CD4-positive, alpha-beta T cell (primary cell): ENCODE results near the gene LHFPL3. TPM values are rescaled to one million over a fixed set of nuclear protein-coding genes. Genes with fewer than 3 reads are reported as not detected.

Source experiments
- ATAC-seq: fragments of 200-7000 bp; cut with Tn5 transposase; one replicate; pipeline ENCODE4 v1.10.0; 2022; ENCODE audit warnings: mild to moderate bottlenecking; ENCODE audit not compliant: poor library complexity
- CTCF ChIA-PET: fragments of 350-600 bp; sonication (Branson Sonifier 250); formaldehyde crosslinking; loops from one replicate; lab custom pipeline; 2021; ENCODE audit warnings: antibody characterized with exemption, inconsistent platforms; lab: Charles Lee
- POLR2A ChIA-PET: fragments of 350-600 bp; sonication (Branson Sonifier 250); formaldehyde crosslinking; loops from one replicate; lab custom pipeline; 2021; ENCODE audit warnings: antibody characterized with exemption, inconsistent platforms; lab: Charles Lee
- DNase-seq, 14 experiments: peaks; one replicate each; pipeline ENCODE4 v3.0.0-alpha.2; 2013 to 2020; ENCODE audit warnings: mixed read lengths in 2 of 14
- H3K27ac ChIP-seq, 2 donors: one replicate each; pipeline versions ENCODE4 v1.5.1 to v1.7.0; 2013; ENCODE audit warnings: low read length in 2 of 2, low read depth in 1 of 2, mild to moderate bottlenecking in 1 of 2
- H3K27me3 ChIP-seq, 2 experiments: 1 replicate in 1 of 2; 2 replicates in 1 of 2; pipeline versions ENCODE4 v1.6.1 to v1.7.0; 2013; ENCODE audit warnings: low read length in 2 of 2, control low read depth in 1 of 2, mild to moderate bottlenecking in 1 of 2, moderate library complexity in 1 of 2; ENCODE audit not compliant: insufficient read depth in 2 of 2, control insufficient read depth in 1 of 2
- H3K36me3 ChIP-seq: one replicate; pipeline ENCODE4 v1.6.1; 2013; ENCODE audit warnings: low read length, control low read depth; ENCODE audit not compliant: insufficient read depth
- H3K4me1 ChIP-seq: one replicate; pipeline ENCODE4 v1.6.1; 2013; ENCODE audit warnings: low read length, control low read depth; ENCODE audit not compliant: insufficient read depth
- H3K4me3 ChIP-seq: one replicate; pipeline ENCODE4 v1.5.1; 2013; ENCODE audit warnings: mild to moderate bottlenecking, low read length, moderate library complexity
- H3K9me3 ChIP-seq, 2 experiments: 1 replicate in 1 of 2; 2 replicates in 1 of 2; pipeline versions ENCODE4 v1.6.1 to v1.7.0; 2013; ENCODE audit warnings: low read length in 2 of 2, mild to moderate bottlenecking in 2 of 2, control low read depth in 1 of 2, moderate library complexity in 1 of 2; ENCODE audit not compliant: control insufficient read depth in 1 of 2, insufficient read depth in 1 of 2
- H3K27ac Mint-ChIP-seq: one replicate; pipeline ENCODE4 v1.8.0; 2020; ENCODE audit warnings: mixed read lengths
- H3K27me3 Mint-ChIP-seq: one replicate; pipeline ENCODE4 v1.8.0; 2021; ENCODE audit warnings: mixed read lengths
- H3K36me3 Mint-ChIP-seq: one replicate; pipeline ENCODE4 v1.8.0; 2021; ENCODE audit warnings: low read depth, mixed read lengths
- H3K4me1 Mint-ChIP-seq: one replicate; pipeline ENCODE4 v1.8.0; 2021; ENCODE audit warnings: low read depth, mixed read lengths
- H3K4me3 Mint-ChIP-seq: one replicate; pipeline ENCODE4 v1.8.0; 2020; ENCODE audit warnings: mild to moderate bottlenecking, mixed read lengths
- H3K9me3 Mint-ChIP-seq: one replicate; pipeline ENCODE4 v1.8.0; 2020; ENCODE audit warnings: mixed read lengths
- intact Hi-C, 2 experiments: fragments of 100-400 bp; cut with DNase I in 1 of 2; cut with micrococcal nuclease in 1 of 2; formaldehyde crosslinking; loops; one replicate each; pipeline versions ENCODE4 v1.15.1 to v1.9.0; 2023 to 2025; cut with DNase I, micrococcal nuclease
- total RNA-seq, 174 experiments: library from RNA in 2 of 174; stranded (reverse) in 2 of 174; gene quantifications; one replicate each; pipeline ENCODE4 v1.2.3 and lab custom pipeline; 2021 to 2026
- TF ChIP-seq, protein P1 (sequence below): fragments of 200-600 bp; IDR thresholded peaks from one replicate; pipeline ENCODE4 v1.8.0; 2022; ENCODE audit warnings: antibody characterized with exemption, mild to moderate bottlenecking

The LHFPL3 gene
- total RNA-seq, 2 experiments from 2014 or later: not detected

DNA sequence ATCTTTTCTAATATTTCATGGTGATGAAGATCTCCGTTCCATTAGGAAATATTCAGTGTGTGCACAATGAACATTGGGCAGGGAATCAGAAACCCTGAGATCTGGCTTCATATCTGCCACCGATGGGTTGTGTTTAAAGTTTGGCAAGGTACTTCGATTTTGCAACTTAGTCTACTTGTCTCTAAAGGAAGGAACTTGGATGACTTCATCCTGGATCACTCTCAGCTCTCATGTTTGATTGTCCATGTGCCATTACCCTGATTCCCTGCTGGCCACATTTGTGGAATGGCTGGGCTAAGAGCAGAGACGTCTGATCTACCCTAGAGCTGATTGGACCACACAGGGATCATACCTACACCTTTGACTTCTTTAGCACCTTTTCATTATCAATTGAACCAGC is 508.6 kb downstream of the LHFPL3 start:
- POLR2A ChIA-PET: no interaction called here
- H3K27me3 ChIP-seq: peaks cover 3 to 25% of the 10 kb centered on the region in 2 experiments
- intact Hi-C loops: no loop called here

DNA sequence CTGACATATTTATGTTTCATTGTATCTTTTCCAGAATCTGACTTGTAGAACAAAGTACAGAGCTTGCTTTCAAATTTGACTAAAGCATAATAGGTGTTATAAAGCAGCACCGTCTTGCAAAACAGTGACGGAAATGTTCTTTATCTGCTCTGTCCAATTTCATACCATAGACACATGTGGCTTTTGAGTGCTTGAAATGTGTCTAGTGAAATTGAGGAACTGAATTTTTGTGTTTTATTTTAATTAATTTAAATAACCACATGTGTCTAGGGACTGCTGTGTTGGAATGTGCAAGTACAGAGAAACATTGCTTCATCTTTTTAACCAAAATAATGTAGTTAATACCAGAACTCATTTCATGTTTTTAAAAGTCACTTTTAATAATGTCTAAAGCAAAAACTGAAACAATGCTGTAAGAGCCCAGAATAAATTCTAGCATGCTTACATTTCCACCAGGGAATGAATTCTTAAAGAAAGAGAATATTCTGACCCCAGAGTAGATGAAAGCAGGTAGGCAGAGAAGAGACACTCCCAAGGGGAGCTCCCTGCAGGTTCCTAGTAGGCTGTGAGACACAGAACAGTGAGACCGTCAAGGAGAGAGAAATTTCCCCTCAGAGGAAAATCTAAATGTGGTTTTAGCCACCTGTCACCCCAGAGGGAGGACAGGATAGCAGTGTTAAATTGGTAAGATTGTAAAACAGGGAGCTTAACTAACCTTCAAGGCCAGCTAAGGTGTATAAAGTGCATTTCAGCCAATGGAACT is 510.3 kb downstream of the LHFPL3 start:
- ATAC-seq: no peak
- H3K27me3 Mint-ChIP-seq: peaks cover 57% of the 10 kb centered on the region
- H3K4me3 Mint-ChIP-seq: no peak overlapping the region
- POLR2A ChIA-PET: interaction anchor here (0.7 kb wide), 1 partner anchor 1871 kb away, joined by 3 read pairs; no protein-coding TSS in a partner anchor
- CTCF ChIA-PET: no interaction called here
- H3K4me1 Mint-ChIP-seq: no peaks in the 10 kb centered on the region
- H3K4me1 ChIP-seq: no peaks in the 10 kb centered on the region
- no peak overlapping the region for H3K27ac Mint-ChIP-seq
- H3K9me3 ChIP-seq: no peaks in the 10 kb centered on the region
- H3K36me3 ChIP-seq: no peaks in the 10 kb centered on the region
- H3K36me3 Mint-ChIP-seq: no peaks in the 10 kb centered on the region
- H3K4me3 ChIP-seq: no peak overlapping the region
- H3K9me3 Mint-ChIP-seq: no peaks in the 10 kb centered on the region
- TF ChIP-seq, protein P1, sequence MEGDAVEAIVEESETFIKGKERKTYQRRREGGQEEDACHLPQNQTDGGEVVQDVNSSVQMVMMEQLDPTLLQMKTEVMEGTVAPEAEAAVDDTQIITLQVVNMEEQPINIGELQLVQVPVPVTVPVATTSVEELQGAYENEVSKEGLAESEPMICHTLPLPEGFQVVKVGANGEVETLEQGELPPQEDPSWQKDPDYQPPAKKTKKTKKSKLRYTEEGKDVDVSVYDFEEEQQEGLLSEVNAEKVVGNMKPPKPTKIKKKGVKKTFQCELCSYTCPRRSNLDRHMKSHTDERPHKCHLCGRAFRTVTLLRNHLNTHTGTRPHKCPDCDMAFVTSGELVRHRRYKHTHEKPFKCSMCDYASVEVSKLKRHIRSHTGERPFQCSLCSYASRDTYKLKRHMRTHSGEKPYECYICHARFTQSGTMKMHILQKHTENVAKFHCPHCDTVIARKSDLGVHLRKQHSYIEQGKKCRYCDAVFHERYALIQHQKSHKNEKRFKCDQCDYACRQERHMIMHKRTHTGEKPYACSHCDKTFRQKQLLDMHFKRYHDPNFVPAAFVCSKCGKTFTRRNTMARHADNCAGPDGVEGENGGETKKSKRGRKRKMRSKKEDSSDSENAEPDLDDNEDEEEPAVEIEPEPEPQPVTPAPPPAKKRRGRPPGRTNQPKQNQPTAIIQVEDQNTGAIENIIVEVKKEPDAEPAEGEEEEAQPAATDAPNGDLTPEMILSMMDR: no peak
- H3K27me3 ChIP-seq: peaks cover 3 to 25% of the 10 kb centered on the region in 2 experiments
- H3K27ac ChIP-seq: no peak overlapping the region
- intact Hi-C loops: no loop called here
- DNase-seq: no peak

More for the DNA sequence above, 508.6 kb downstream of the LHFPL3 start:
- H3K4me1 Mint-ChIP-seq: no peaks in the 10 kb centered on the region
- H3K4me3 Mint-ChIP-seq: no peak overlapping the region
- CTCF ChIA-PET: no interaction called here
- DNase-seq: no peak
- Histone ChIP-seq H3K4me1 (no peaks in the 10 kb centered on the region), H3K27ac (no peak overlapping the region), H3K9me3 (no peaks in the 10 kb centered on the region), H3K36me3 (no peaks in the 10 kb centered on the region), H3K4me3 (no peak overlapping the region)
- no peaks in the 10 kb centered on the region for H3K9me3 Mint-ChIP-seq
- no peak overlapping the region for H3K27ac Mint-ChIP-seq
- TF ChIP-seq, protein P1: no peak
- peaks cover 49% of the 10 kb centered on the region for H3K27me3 Mint-ChIP-seq
- ATAC-seq: no peak
- no peaks in the 10 kb centered on the region for H3K36me3 Mint-ChIP-seq

DNA sequence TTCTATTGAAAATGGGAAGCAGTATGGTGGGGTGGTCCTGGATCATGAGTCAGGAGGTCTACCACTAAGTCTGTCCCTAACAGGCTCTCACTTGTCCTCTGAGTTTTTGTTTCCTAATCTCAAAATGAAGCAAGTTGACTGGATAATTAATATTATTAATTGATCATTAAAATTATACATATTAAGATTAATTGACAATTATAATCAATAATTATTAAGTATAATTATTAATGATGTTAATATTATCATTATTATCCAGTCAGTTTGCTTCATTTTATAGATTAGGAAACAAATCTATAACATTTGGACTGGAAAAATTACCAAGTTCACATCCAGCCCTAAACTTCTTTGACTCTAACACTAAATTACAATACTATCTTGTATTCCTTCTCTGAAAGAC is 511.4 kb downstream of the LHFPL3 start:
- no peaks in the 10 kb centered on the region for H3K4me1 ChIP-seq
- CTCF ChIA-PET: interaction anchor here (0.7 kb wide), 1 partner anchor 593 kb away, joined by 3 read pairs; no protein-coding TSS in a partner anchor
- peaks cover 3 to 25% of the 10 kb centered on the region in 2 experiments for H3K27me3 ChIP-seq
- Mint-ChIP-seq H3K36me3 (no peaks in the 10 kb centered on the region), H3K9me3 (no peaks in the 10 kb centered on the region), H3K27me3 (peaks cover 49% of the 10 kb centered on the region), H3K4me3 (no peak overlapping the region), H3K4me1 (no peaks in the 10 kb centered on the region), H3K27ac (no peak overlapping the region)
- H3K27ac ChIP-seq: no peak overlapping the region
- DNase-seq: no peak
- no peak for ATAC-seq
- H3K9me3 ChIP-seq: no peaks in the 10 kb centered on the region
- intact Hi-C loops: loop anchor here in 1 of 2 experiments (10.0 kb wide), 1 partner anchor 1545 kb away; the partner anchor contains the start of gene PMPCB
- no peaks in the 10 kb centered on the region for H3K36me3 ChIP-seq
- H3K4me3 ChIP-seq: no peak overlapping the region
- POLR2A ChIA-PET: no interaction called here
- TF ChIP-seq, protein P1: no peak
